HepG2 (cell line): ENCODE data around the gene R3HDM4. TPM values are rescaled to one million over a fixed set of nuclear protein-coding genes. Genes with fewer than 3 reads are reported as not detected.
A peak's percentile ranks its signal among the peaks of the same experiment; 100 is the strongest.

Experiments
- CHD4 ChIP-seq: fragments of 200-600 bp; sonication (generic); IDR thresholded peaks from 2 replicates; pipeline ENCODE4 v1.7.0; 2017; ENCODE audit warnings: mild to moderate bottlenecking, low read length, borderline replicate concordance
- HMGXB4 ChIP-seq, 2 experiments: sonication (generic) in 1 of 2; formaldehyde crosslinking in 1 of 2; IDR thresholded peaks; 2 replicates each; pipeline versions ENCODE4 v1.4.0 to v1.6.1; 2018 to 2020; ENCODE audit warnings: missing genetic modification reagents in 2 of 2, borderline replicate concordance in 1 of 2, low read depth in 1 of 2, mild to moderate bottlenecking in 1 of 2, missing biosample characterization in 1 of 2
- HOXA3 ChIP-seq: sonication (generic); formaldehyde crosslinking; IDR thresholded peaks from 2 replicates; pipeline ENCODE4 v1.5.0; 2020; ENCODE audit warnings: missing genetic modification reagents
- KLF13 ChIP-seq: sonication (generic); formaldehyde crosslinking; IDR thresholded peaks from 2 replicates; pipeline ENCODE4 v1.4.0; 2020; ENCODE audit warnings: mild to moderate bottlenecking, missing genetic modification reagents
- KLF16 ChIP-seq, 2 experiments: sonication (generic) in 1 of 2; formaldehyde crosslinking in 1 of 2; IDR thresholded peaks; 2 replicates each; pipeline versions ENCODE4 v1.6.1 to v1.8.0; 2016 to 2023; ENCODE audit warnings: missing genetic modification reagents in 2 of 2, missing compliant biosample characterization in 1 of 2
- NBN ChIP-seq: fragments of 450-650 bp; conservative IDR thresholded peaks from 2 replicates; pipeline ENCODE4 v1.6.1; 2017
- NFIB ChIP-seq: sonication (generic); formaldehyde crosslinking; IDR thresholded peaks from 2 replicates; pipeline ENCODE4 v1.9.0; 2021; ENCODE audit warnings: missing genetic modification reagents, mild to moderate bottlenecking, borderline replicate concordance
- NFKB2 ChIP-seq: sonication (generic); formaldehyde crosslinking; IDR thresholded peaks from 2 replicates; pipeline ENCODE4 v1.4.0; 2020; ENCODE audit warnings: missing genetic modification reagents, borderline replicate concordance
- SOX13 ChIP-seq, 3 experiments: fragments of 450-650 bp in 1 of 3; sonication (generic) in 1 of 3; formaldehyde crosslinking in 1 of 3; IDR thresholded peaks in 2 of 3; conservative IDR thresholded peaks in 1 of 3; 2 replicates each; pipeline versions ENCODE4 v1.5.0 to v1.6.1; 2016 to 2020; ENCODE audit warnings: antibody characterized with exemption in 1 of 3, mild to moderate bottlenecking in 1 of 3, missing compliant biosample characterization in 1 of 3, missing genetic modification reagents in 1 of 3, moderate library complexity in 1 of 3
- TBP ChIP-seq: sonication (generic); formaldehyde crosslinking; IDR thresholded peaks from 2 replicates; pipeline ENCODE4 v1.5.0; 2020; ENCODE audit warnings: missing genetic modification reagents
- TOPORS ChIP-seq: sonication (generic); formaldehyde crosslinking; IDR thresholded peaks from 2 replicates; pipeline ENCODE4 v1.8.0; 2023; ENCODE audit warnings: mild to moderate bottlenecking, missing genetic modification reagents
- ZBTB39 ChIP-seq: sonication (generic); formaldehyde crosslinking; IDR thresholded peaks from 2 replicates; pipeline ENCODE4 v1.5.0; 2020; ENCODE audit warnings: missing genetic modification reagents
- ZNF124 ChIP-seq: sonication (generic); formaldehyde crosslinking; IDR thresholded peaks from 2 replicates; pipeline ENCODE4 v1.4.0; 2020; ENCODE audit warnings: missing genetic modification reagents
- ZNF264 ChIP-seq: sonication (generic); formaldehyde crosslinking; IDR thresholded peaks from 2 replicates; pipeline ENCODE4 v1.4.0; 2020; ENCODE audit warnings: missing genetic modification reagents
- ZNF343 ChIP-seq: sonication (generic); formaldehyde crosslinking; IDR thresholded peaks from 2 replicates; pipeline ENCODE4 v1.4.0; 2020; ENCODE audit warnings: mild to moderate bottlenecking, missing genetic modification reagents
- ZNF772 ChIP-seq: sonication (generic); formaldehyde crosslinking; IDR thresholded peaks from 2 replicates; pipeline ENCODE4 v1.5.0; 2020; ENCODE audit warnings: mild to moderate bottlenecking, missing genetic modification reagents
- ZNF776 ChIP-seq: sonication (generic); formaldehyde crosslinking; IDR thresholded peaks from 2 replicates; pipeline ENCODE4 v1.4.0; 2020; ENCODE audit warnings: mild to moderate bottlenecking, missing genetic modification reagents
- ZNF780A ChIP-seq: sonication (generic); formaldehyde crosslinking; IDR thresholded peaks from 2 replicates; pipeline ENCODE4 v1.8.0; 2022; ENCODE audit warnings: mild to moderate bottlenecking, missing genetic modification reagents, moderate library complexity
- polyA plus RNA-seq, 8 experiments: library from polyadenylated mRNA; depleted of rRNA in 3 of 8; stranded (reverse) in 7 of 8; unstranded in 1 of 8; fragments of >200 nt; fragmentation: Illumina TruSeq in 4 of 8; extraction: Trizol in 4 of 8; gene quantifications; 2 replicates each; pipeline versions ENCODE4 v1.2.1 to v1.2.3, GENCODE V29; 2011 to 2016; ENCODE audit warnings: low read depth in 4 of 8, missing spikeins in 1 of 8, mixed read lengths in 1 of 8; ENCODE audit not compliant: insufficient read depth in 1 of 8
- total RNA-seq, 5 experiments: library from RNA; depleted of rRNA; stranded (reverse); fragments of >200 nt; fragmentation: Illumina TruSeq; extraction: Trizol; gene quantifications; 2 replicates each; pipeline ENCODE4 v1.2.3, GENCODE V29; 2016; ENCODE audit warnings: low read depth in 1 of 5
- TF ChIP-seq, protein P1 (sequence below): sonication (generic); formaldehyde crosslinking; IDR thresholded peaks from 2 replicates; pipeline ENCODE4 v1.5.1; 2020; ENCODE audit warnings: mild to moderate bottlenecking, missing genetic modification reagents, borderline replicate concordance

The R3HDM4 gene
- total and polyA plus RNA-seq, 2 of the 13 experiments (the other 11 are each of a cell fraction or from before 2014, with no cell fraction given): 26.2 to 26.9 TPM

DNA sequence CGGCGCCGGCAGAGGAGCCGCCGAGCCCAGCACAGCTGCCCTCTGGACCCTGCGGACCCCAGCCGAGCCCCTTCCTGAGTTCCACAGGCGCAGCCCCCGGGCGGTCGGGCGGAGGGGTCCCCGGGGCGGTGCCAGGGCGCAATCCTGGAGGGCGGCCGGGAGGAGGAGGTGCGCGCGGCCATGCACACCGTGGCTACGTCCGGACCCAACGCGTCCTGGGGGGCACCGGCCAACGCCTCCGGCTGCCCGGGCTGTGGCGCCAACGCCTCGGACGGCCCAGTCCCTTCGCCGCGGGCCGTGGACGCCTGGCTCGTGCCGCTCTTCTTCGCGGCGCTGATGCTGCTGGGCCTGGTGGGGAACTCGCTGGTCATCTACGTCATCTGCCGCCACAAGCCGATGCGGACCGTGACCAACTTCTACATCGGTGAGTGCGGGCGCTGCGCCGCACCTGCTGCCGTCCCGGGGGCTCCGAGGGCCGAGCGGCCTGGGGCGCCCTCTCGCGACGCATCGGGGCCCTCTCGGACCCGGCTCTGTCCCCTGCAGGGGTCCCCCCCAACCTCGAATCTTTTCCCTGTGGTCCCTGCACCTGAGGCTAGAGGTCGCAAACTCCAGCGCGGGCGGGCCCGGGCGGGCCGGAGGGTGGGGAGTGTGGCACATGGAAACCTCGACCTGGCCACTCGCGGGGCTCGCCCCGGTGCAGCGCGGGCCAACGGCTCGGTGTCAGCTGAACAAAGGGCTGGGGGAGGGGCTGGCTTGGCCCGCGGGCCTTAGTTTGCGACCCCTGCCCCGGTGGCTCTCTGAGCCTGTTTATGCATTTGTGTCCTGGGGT, 4.5 kb upstream of the R3HDM4 start, which contains the start of gene KISS1R (continued):
- TF ChIP-seq ZBTB39 (no peak), NFIB (CRISPR knock-in tag) (no peak), CHD4 (peak; percentile 73; the same call in 1 of the 2 replicates), SOX13 (IDR thresholded peaks at IDR 0.05) (no peak), SOX13 (CRISPR knock-in tag; conservative IDR thresholded peaks at IDR 0.05 in 1 of 2, IDR thresholded peaks at IDR 0.05 in 1 of 2) (peak in 1 of 2 experiments; percentile 36; a peak in 1 of 4 replicates), ZNF124 (CRISPR knock-in tag) (no peak), HMGXB4 (CRISPR knock-in tag; IDR thresholded peaks at IDR 0.05; ENCODE audit: borderline replicate concordance in 1 of 2, low read depth in 1 of 2) (peak; percentile 95 to 97), ZNF776 (no peak), HOXA3 (CRISPR knock-in tag) (peak; percentile 91), ZNF780A (CRISPR knock-in tag) (no peak), ZNF343 (CRISPR knock-in tag) (no peak), TBP (CRISPR knock-in tag) (no peak), NFKB2 (CRISPR knock-in tag) (peak; percentile 83; the same call in 1 of the 2 replicates), TOPORS (CRISPR knock-in tag) (no peak), ZNF264 (CRISPR knock-in tag) (peak; percentile 74; the same call in 1 of the 2 replicates), NBN (no peak), KLF13 (CRISPR knock-in tag) (no peak), ZNF772 (CRISPR knock-in tag) (peak; percentile 48; the same call in 1 of the 2 replicates), KLF16 (CRISPR knock-in tag; IDR thresholded peaks at IDR 0.05) (peak in 1 of 2 experiments; percentile 43; a peak in 1 of 4 replicates)
- TF ChIP-seq, protein P1, sequence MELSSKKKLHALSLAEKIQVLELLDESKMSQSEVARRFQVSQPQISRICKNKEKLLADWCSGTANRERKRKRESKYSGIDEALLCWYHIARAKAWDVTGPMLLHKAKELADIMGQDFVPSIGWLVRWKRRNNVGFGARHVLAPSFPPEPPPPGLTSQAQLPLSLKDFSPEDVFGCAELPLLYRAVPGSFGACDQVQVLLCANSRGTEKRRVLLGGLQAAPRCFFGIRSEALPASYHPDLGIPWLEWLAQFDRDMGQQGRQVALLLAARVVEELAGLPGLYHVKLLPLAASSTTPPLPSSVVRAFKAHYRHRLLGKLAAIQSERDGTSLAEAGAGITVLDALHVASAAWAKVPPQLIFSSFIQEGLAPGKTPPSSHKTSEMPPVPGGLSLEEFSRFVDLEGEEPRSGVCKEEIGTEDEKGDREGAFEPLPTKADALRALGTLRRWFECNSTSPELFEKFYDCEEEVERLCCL: 0 out of 2 replicates have a peak, but pooled peaks have one; percentile 39
